Karpas-422 (cell line): ENCODE results near the gene IL32. TPM values are rescaled to one million over a fixed set of nuclear protein-coding genes. Genes with fewer than 3 reads are reported as not detected.

Experiments
- DNase-seq: peaks from one replicate; pipeline ENCODE4 v3.0.0-alpha.2; 2015
- H2AFZ ChIP-seq: fragments of 200-600 bp; sonication (generic); 2 replicates; pipeline ENCODE4 v1.6.1; 2014; ENCODE audit warnings: antibody characterized with exemption, low read length, mixed read lengths
- H3K27ac ChIP-seq: fragments of 200-600 bp; sonication (generic); 2 replicates; pipeline ENCODE4 v1.5.1; 2014; ENCODE audit warnings: mild to moderate bottlenecking, low read length, moderate library complexity
- H3K27me3 ChIP-seq: fragments of 200-600 bp; sonication (generic); 2 replicates; pipeline ENCODE4 v1.6.1; 2014; ENCODE audit warnings: low read length, mixed read lengths
- H3K36me3 ChIP-seq: fragments of 200-600 bp; sonication (generic); 2 replicates; pipeline ENCODE4 v1.6.1; 2014; ENCODE audit warnings: low read length, mixed read lengths; ENCODE audit not compliant: insufficient read depth
- H3K4me1 ChIP-seq: fragments of 200-600 bp; sonication (generic); 2 replicates; pipeline ENCODE4 v1.6.1; 2014; ENCODE audit warnings: mild to moderate bottlenecking, low read length, mixed read lengths
- H3K4me2 ChIP-seq: fragments of 200-600 bp; sonication (generic); 2 replicates; pipeline ENCODE4 v1.6.1; 2014; ENCODE audit warnings: low read length, low read depth, mild to moderate bottlenecking; ENCODE audit not compliant: poor library complexity, severe bottlenecking
- H3K4me3 ChIP-seq: fragments of 200-600 bp; sonication (generic); 2 replicates; pipeline ENCODE4 v1.5.1; 2014; ENCODE audit warnings: mild to moderate bottlenecking, antibody characterized with exemption, low read length, mixed read lengths
- H3K79me2 ChIP-seq: fragments of 200-600 bp; sonication (generic); 2 replicates; pipeline ENCODE4 v1.6.1; 2014; ENCODE audit warnings: mild to moderate bottlenecking, low read length, mixed read lengths
- H3K9ac ChIP-seq: fragments of 200-600 bp; sonication (generic); 2 replicates; pipeline ENCODE4 v1.6.0; 2014; ENCODE audit warnings: low read length
- H3K9me2 ChIP-seq: fragments of 200-600 bp; sonication (generic), shearing (Covaris generic); replicated peaks from 2 replicates; pipeline ENCODE4 v1.6.0; 2014; ENCODE audit warnings: mild to moderate bottlenecking, low read length, moderate library complexity; ENCODE audit not compliant: insufficient read depth
- H3K9me3 ChIP-seq: fragments of 300-700, 200-600 bp; sonication (generic); 2 replicates; pipeline ENCODE4 v1.6.1; 2014; ENCODE audit warnings: low read length, mixed read lengths
- H4K20me1 ChIP-seq: fragments of 200-600 bp; sonication (generic); 2 replicates; pipeline ENCODE4 v1.6.1; 2014; ENCODE audit warnings: mild to moderate bottlenecking, antibody characterized with exemption, low read length, low read depth; ENCODE audit not compliant: insufficient read depth
- small RNA-seq: library from RNA; depleted of rRNA; stranded (forward); fragments of <200 nt; gene quantifications from one replicate; pipeline ENCODE3, GENCODE V24; 2014
- total RNA-seq: library from RNA; depleted of rRNA; stranded (reverse); fragments of >200 nt; shearing (Covaris generic); gene quantifications from 2 replicates; pipeline ENCODE4 v1.2.3, GENCODE V29; 2014; ENCODE audit warnings: low replicate concordance; rRNA removed

The IL32 gene
- total RNA-seq, 1 experiment from 2014 or later: not detected

DNA sequence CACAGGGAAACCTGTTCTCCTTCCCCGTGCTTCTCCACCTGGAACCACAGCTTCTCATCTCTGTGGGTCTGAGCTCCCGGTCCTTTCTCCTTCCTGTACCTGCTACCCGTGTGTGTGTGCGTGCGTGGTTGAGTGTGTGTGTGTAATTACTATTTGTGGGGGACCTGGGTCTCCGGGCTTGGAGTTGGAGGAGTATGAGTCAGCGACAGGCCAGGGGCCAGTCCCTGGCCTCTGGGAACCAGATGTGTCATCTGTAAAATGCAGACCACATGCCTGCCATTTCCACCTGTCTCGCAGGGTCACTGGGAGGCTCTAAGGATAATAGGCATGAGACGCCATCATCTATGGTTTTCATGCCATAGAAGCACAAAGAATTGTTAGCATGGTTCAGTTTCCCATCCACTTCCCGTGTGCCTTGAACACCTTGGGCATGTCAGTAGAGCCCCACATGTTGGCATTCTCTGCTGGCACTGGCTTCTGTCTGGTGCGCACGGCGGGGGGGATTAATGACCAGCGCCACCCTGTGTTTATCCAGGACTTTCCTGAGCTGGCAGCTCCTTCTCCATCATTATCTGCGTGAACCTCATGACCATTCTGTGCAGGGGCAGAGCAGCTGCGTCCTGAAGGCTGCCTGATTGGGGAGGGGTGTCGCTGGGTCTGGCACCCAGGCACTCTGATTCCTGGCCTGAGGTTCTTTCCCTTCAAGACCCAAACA, 48.5 kb downstream of the IL32 start:
- Histone ChIP-seq H3K79me2 (no peaks in the 10 kb centered on the region), H3K36me3 (no peaks in the 10 kb centered on the region), H3K4me1 (no peaks in the 10 kb centered on the region), H3K27me3 (no peaks in the 10 kb centered on the region), H4K20me1 (no peaks in the 10 kb centered on the region), H3K27ac (no peak overlapping the region), H3K9me2 (no peaks in the 10 kb centered on the region), H3K4me2 (no peak overlapping the region), H2AFZ (no peak overlapping the region), H3K4me3 (no peak overlapping the region), H3K9me3 (no peaks in the 10 kb centered on the region), H3K9ac (no peak overlapping the region)
- DNase-seq: no peak

DNA sequence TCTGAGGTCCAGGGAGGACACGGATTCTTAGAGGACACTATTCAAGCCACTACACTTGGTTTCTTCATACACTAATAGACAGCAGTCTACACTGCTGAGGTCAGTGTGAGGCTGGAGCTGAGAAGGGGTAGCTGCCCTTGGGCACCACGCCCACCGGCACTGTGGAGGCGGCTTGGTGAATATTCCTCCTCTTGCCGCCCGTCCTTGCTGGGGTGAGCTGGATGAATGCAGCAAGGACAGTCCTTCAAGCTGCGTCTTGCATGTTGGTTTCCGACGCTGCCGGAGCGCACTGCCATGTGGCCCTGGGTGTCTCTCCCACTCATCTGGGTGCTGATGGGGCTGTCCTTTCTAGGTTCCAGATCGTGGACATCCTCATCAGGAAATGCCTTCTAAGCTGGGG, 49.6 kb downstream of the IL32 start:
- H3K27me3 ChIP-seq: no peaks in the 10 kb centered on the region

DNA sequence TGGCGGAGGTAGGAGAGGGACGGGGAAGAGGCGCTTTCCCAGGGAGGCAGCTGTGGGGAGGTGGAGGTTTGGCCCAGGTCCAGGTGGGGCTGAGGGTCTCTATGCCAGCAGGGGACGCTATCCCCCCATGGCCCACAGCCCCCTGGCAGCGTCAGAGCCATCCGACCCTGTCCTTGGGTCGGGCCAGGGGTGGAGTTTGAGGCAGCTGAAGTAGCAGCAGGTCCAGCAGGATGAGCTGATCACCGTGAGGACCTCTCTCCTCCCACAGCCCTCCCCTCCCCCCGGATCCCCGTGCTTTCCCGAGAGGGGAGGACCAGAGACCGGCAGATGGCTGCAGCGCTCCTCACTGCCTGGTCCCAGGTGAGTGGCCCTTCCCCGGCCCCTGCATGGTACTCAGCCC, 50.1 kb downstream of the IL32 start:
- no peaks in the 10 kb centered on the region for H3K79me2 ChIP-seq
- H3K36me3 ChIP-seq: no peaks in the 10 kb centered on the region
- H3K9me2 ChIP-seq: no peaks in the 10 kb centered on the region
- H3K4me2 ChIP-seq: no peak overlapping the region
- H3K9ac ChIP-seq: no peak overlapping the region
- no peaks in the 10 kb centered on the region for H3K9me3 ChIP-seq
- no peak overlapping the region for H2AFZ ChIP-seq
- H4K20me1 ChIP-seq: no peaks in the 10 kb centered on the region
- no peaks in the 10 kb centered on the region for H3K27me3 ChIP-seq
- H3K4me3 ChIP-seq: no peak overlapping the region
- DNase-seq: peak; percentile 65
- no peak overlapping the region for H3K27ac ChIP-seq
- H3K4me1 ChIP-seq: no peaks in the 10 kb centered on the region

More for the DNA sequence above, 49.6 kb downstream of the IL32 start:
- Histone ChIP-seq H3K4me3 (no peak overlapping the region), H2AFZ (no peak overlapping the region), H3K79me2 (no peaks in the 10 kb centered on the region), H3K27ac (no peak overlapping the region), H3K9me3 (no peaks in the 10 kb centered on the region), H3K4me2 (no peak overlapping the region), H3K4me1 (no peaks in the 10 kb centered on the region), H3K9me2 (no peaks in the 10 kb centered on the region), H3K9ac (no peak overlapping the region), H4K20me1 (no peaks in the 10 kb centered on the region), H3K36me3 (no peaks in the 10 kb centered on the region)
- no peak for DNase-seq

DNA sequence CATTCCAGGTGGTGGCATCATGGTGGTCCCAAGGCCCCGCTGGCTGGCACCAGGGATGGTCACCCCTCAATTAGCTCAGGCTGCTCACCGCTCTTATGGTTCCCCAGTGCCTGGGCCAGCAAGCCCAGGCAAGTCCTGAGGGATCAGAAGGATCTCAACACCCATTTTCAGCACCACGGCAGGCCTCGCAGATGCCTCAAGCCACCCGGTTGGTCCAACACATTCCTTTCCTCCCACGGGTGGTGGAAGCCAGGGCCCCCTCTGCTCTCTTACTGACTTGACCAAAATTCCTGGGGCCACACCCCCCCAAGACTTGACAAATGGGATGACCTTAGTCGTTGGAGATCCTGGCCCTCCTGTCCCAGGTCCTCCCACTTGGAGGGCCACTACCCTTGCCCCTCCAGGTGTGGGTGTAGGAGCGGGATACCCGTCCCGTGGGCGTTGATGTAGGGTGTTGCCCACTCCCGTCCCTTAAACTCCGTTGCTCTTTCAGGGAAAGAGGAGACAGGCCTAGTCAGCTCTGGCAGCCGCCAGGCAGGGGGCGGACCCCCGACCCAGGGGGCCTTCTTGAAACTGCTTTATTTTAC, 52.9 kb downstream of the IL32 start:
- Histone ChIP-seq H3K9me2 (no peaks in the 10 kb centered on the region), H3K36me3 (no peaks in the 10 kb centered on the region), H3K4me3 (no peak overlapping the region), H3K79me2 (no peaks in the 10 kb centered on the region), H3K9ac (no peak overlapping the region), H2AFZ (no peak overlapping the region), H3K27me3 (no peaks in the 10 kb centered on the region), H3K4me1 (peaks cover under 1% of the 10 kb centered on the region; the same call in 1 of the 2 replicates), H3K9me3 (no peaks in the 10 kb centered on the region), H3K4me2 (no peak overlapping the region), H3K27ac (no peak overlapping the region), H4K20me1 (no peaks in the 10 kb centered on the region)
- DNase-seq: no peak

DNA sequence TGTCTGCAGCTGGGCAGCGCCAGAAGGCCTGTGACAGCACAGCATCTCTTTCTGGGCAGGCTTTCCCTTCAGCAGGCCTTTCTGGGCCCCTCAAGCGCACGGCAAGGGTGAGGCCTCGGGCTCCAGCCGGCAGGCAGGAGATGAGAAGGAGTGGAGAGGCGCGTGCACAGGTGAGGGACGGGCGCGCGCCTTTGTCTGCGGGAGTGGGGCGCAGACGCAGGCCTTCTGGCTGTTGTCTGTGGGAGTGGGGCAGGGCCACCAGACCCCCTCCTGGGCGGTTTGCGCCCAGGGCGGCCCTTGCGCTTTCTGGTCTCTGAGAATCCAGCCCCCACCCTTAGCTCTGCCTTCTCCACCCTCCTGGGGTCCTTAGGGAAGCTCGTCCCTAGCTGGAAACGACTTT, 53.4 kb downstream of the IL32 start:
- no peak for DNase-seq
- Histone ChIP-seq H3K36me3 (no peaks in the 10 kb centered on the region), H3K4me2 (no peak overlapping the region), H4K20me1 (no peaks in the 10 kb centered on the region), H3K4me1 (peaks cover 6% of the 10 kb centered on the region), H3K9me2 (no peaks in the 10 kb centered on the region), H3K9ac (no peak overlapping the region), H3K27me3 (no peaks in the 10 kb centered on the region), H3K79me2 (no peaks in the 10 kb centered on the region), H3K4me3 (no peak overlapping the region), H3K9me3 (no peaks in the 10 kb centered on the region), H3K27ac (no peak overlapping the region), H2AFZ (no peak overlapping the region)

Small RNA genes lying within 50 kb of the gene (small RNA-seq; reads per million reads assigned to genes)
- 1.7 reads per million, percentile 48 among the genes with 10 or more reads in this experiment for gene RNU1-22P

Other genes with a start within 250 kb of the IL32 start
- not detected in 2 replicates for gene PRSS21, start 248.4 kb upstream of the IL32 start, total RNA-seq
- gene ZG16B, start 235.3 kb upstream of the IL32 start, total RNA-seq: not detected in 2 replicates
- not detected in 2 replicates for gene PRSS22, start 207.5 kb upstream of the IL32 start, total RNA-seq
- gene FLYWCH2, start 182.4 kb upstream of the IL32 start, total RNA-seq: 63.5 and 85.1 TPM in 2 replicates
- gene FLYWCH1, start 153.7 kb upstream of the IL32 start, total RNA-seq: 11.0 and 22.7 TPM in 2 replicates
- gene KREMEN2, start 101.4 kb upstream of the IL32 start, total RNA-seq: 3.4 and 8.5 TPM in 2 replicates
- gene PAQR4, start 96.3 kb upstream of the IL32 start, total RNA-seq: 30.7 and 44.0 TPM in 2 replicates
- gene PKMYT1, start 85.2 kb upstream of the IL32 start, total RNA-seq: 17.6 and 30.3 TPM in 2 replicates
- not detected in 2 replicates for gene CLDN9, start 52.7 kb upstream of the IL32 start, total RNA-seq
- gene CLDN6, start 47.5 kb upstream of the IL32 start, total RNA-seq: not detected in 2 replicates
- 4.9 and 9.4 TPM in 2 replicates for gene TNFRSF12A, start 45.3 kb upstream of the IL32 start, total RNA-seq
- gene HCFC1R1, start 41.7 kb upstream of the IL32 start, total RNA-seq: 51.7 and 67.8 TPM in 2 replicates
- gene THOC6, start 41.6 kb upstream of the IL32 start, total RNA-seq: 20.0 and 35.8 TPM in 2 replicates
- not detected in 2 replicates for gene BICDL2, start 28.7 kb upstream of the IL32 start, total RNA-seq
- gene MMP25, start 19.1 kb upstream of the IL32 start, total RNA-seq: 0.15 and 0.47 TPM in 2 replicates
- gene ZSCAN10, start 33.7 kb downstream of the IL32 start, total RNA-seq: not detected in 2 replicates
- not detected in 2 replicates for gene ZNF205, start 46.9 kb downstream of the IL32 start, total RNA-seq
- 2.0 and 8.0 TPM in 2 replicates for gene ZNF213, start 69.4 kb downstream of the IL32 start, total RNA-seq
- not detected in 2 replicates for gene OR1F1, start 122.6 kb downstream of the IL32 start, total RNA-seq
- 8.5 and 12.1 TPM in 2 replicates for gene ZNF200, start 169.5 kb downstream of the IL32 start, total RNA-seq
- not detected in 2 replicates for gene MEFV, start 191.0 kb downstream of the IL32 start, total RNA-seq
- 26.6 and 45.7 TPM in 2 replicates for gene ZNF263, start 217.9 kb downstream of the IL32 start, total RNA-seq
- gene TIGD7, start 239.8 kb downstream of the IL32 start, total RNA-seq: 2.8 and 4.1 TPM in 2 replicates
- gene ZNF75A, start 239.9 kb downstream of the IL32 start, total RNA-seq: 22.0 and 26.1 TPM in 2 replicates